ENCODE data around the gene ABLIM3. TPM values are rescaled to one million over a fixed set of nuclear protein-coding genes. Genes with fewer than 3 reads are reported as not detected.

Gene ABLIM3
- total and polyA plus RNA-seq, 4 donors, result 8.0 to 54.2 (median 33.6) TPM

- Histone ChIP-seq H3K4me3 (no peak overlapping the region), H3K27ac (ENCODE audit: low read depth in 1 of 2, low read length in 1 of 2) (peak overlapping the region in 1 of 2 donors; percentile 71), H3K9me3 (ENCODE audit: control insufficient read depth in 4 of 4, insufficient read depth in 3 of 4, low read length in 3 of 4) (no peaks in the 10 kb centered on the region), H3K9ac (ENCODE audit: insufficient read depth in 1 of 2, low read length in 2 of 2) (no peak overlapping the region), H3K36me3 (ENCODE audit: control insufficient read depth in 4 of 4, insufficient read depth in 4 of 4, low read length in 4 of 4) (peaks cover 0 to 3% (median 0%) of the 10 kb centered on the region in 4 donors), H3K27me3 (ENCODE audit: control insufficient read depth in 3 of 3, insufficient read depth in 3 of 3, low read length in 2 of 3) (no peaks in the 10 kb centered on the region), H3K4me1 (ENCODE audit: control insufficient read depth in 5 of 5, insufficient read depth in 5 of 5, low read length in 5 of 5) (peaks cover 0 to 19% (median 3%) of the 10 kb centered on the region in 5 donors)
- 65 to 73% methylated on average over 11 of the region's 11 CpGs for WGBS, 2 donors
- no peak for ATAC-seq (ENCODE audit: insufficient read depth, low FRiP score)
- peak in 1 of 3 donors; percentile 28 for DNase-seq
- no peak for TF ChIP-seq CTCF (IDR thresholded peaks at IDR 0.05; ENCODE audit: control extremely low read depth, extremely low read depth)
These were observed 163.1 kb downstream of the ABLIM3 start for GRCh38 chr5:149304195-149305078.

GRCh38 chr5:149309354-149309753 lies 168.1 kb downstream of the ABLIM3 start:
- no peaks in the 10 kb centered on the region for H3K9me3 ChIP-seq (ENCODE audit: control insufficient read depth in 4 of 4, insufficient read depth in 3 of 4, low read length in 3 of 4)
- no peaks in the 10 kb centered on the region for H3K27me3 ChIP-seq (ENCODE audit: control insufficient read depth in 3 of 3, insufficient read depth in 3 of 3, low read length in 2 of 3)
- no peak overlapping the region for H3K9ac ChIP-seq (ENCODE audit: insufficient read depth in 1 of 2, low read length in 2 of 2)
- TF ChIP-seq CTCF (IDR thresholded peaks at IDR 0.05; ENCODE audit: control extremely low read depth, extremely low read depth), result no peak
- H3K4me1 ChIP-seq (ENCODE audit: control insufficient read depth in 5 of 5, insufficient read depth in 5 of 5, low read length in 5 of 5), result peaks cover 0 to 18% (median 0%) of the 10 kb centered on the region in 5 donors
- no peak overlapping the region for H3K4me3 ChIP-seq
- H3K27ac ChIP-seq (ENCODE audit: low read depth in 1 of 2, low read length in 1 of 2), result peak overlapping the region in 1 of 2 donors; percentile 21
- H3K36me3 ChIP-seq (ENCODE audit: control insufficient read depth in 4 of 4, insufficient read depth in 4 of 4, low read length in 4 of 4), result peaks cover 0 to 9% (median 0%) of the 10 kb centered on the region in 4 donors
- no peak for DNase-seq
- no peak for ATAC-seq (ENCODE audit: insufficient read depth, low FRiP score)
- 70 to 77% methylated on average over 6 of the region's 6 CpGs for WGBS, 2 donors

Other genes with a start within 250 kb of the ABLIM3 start
- gene SH3TC2, start 78.4 kb upstream of the ABLIM3 start, total RNA-seq, result 1 to 10 TPM in 1 of 2 donors, under 1 TPM in 1; 0.46 to 3.3 TPM
- under 1 TPM; 0.28 to 0.81 TPM for gene SH3TC2, start 78.4 kb upstream of the ABLIM3 start, polyA plus RNA-seq
- 10 to 100 TPM; 22.8 to 40.6 TPM for gene AFAP1L1, start 130.4 kb downstream of the ABLIM3 start, total RNA-seq
- gene AFAP1L1, start 130.4 kb downstream of the ABLIM3 start, polyA plus RNA-seq, result 10 to 100 TPM in 1 of 2 donors, 1 to 10 TPM in 1; 9.8 to 13.3 TPM
- gene GRPEL2, start 204.0 kb downstream of the ABLIM3 start, total RNA-seq, result 10 to 100 TPM; 19.2 to 20.2 TPM
- gene GRPEL2, start 204.0 kb downstream of the ABLIM3 start, polyA plus RNA-seq, result 10 to 100 TPM in 1 of 2 donors, 1 to 10 TPM in 1; 6.6 to 12.7 TPM
- gene PCYOX1L, start 216.6 kb downstream of the ABLIM3 start, total RNA-seq, result 1 to 10 TPM; 7.9 to 9.3 TPM
- gene PCYOX1L, start 216.6 kb downstream of the ABLIM3 start, polyA plus RNA-seq, result 1 to 10 TPM; 4.8 to 6.8 TPM
- gene IL17B, start 237.8 kb downstream of the ABLIM3 start, total RNA-seq, result 1 to 10 TPM in 1 of 2 donors, under 1 TPM in 1; 0.34 to 1.3 TPM
- gene IL17B, start 237.8 kb downstream of the ABLIM3 start, polyA plus RNA-seq, result under 1 TPM; 0.26 to 0.44 TPM